NCI-H2171 (cell line): ENCODE measurements around the gene LSM3.

Experiments
- DNase-seq: peaks from one replicate; lab custom pipeline; 2025; lab: John Stamatoyannopoulos, UW

LSM3 gene

GRCh38 chr3:14178247-14179113 is at the start of gene LSM3, which contains the start of gene XPC:
Gene LSM3, plus strand, starts transcription at chr3:14178817. Its CDS starts 44 bp downstream, at chr3:14178861.
Gene XPC, minus strand, starts transcription at chr3:14178601. Its CDS starts 33 bp downstream, at chr3:14178568.
- peak; percentile 88 for DNase-seq

- DNase-seq, result no peak
Measured at GRCh38 chr3:14129296-14129695, 49.3 kb upstream of the LSM3 start.

GRCh38 chr3:14130230-14130629 is 48.4 kb upstream of the LSM3 start:
- DNase-seq, result no peak

GRCh38 chr3:14130707-14131106 is 47.9 kb upstream of the LSM3 start:
- no peak for DNase-seq

GRCh38 chr3:14131134-14131533 is 47.5 kb upstream of the LSM3 start:
- no peak for DNase-seq

- no peak for DNase-seq
Measured at GRCh38 chr3:14132120-14132519, 46.5 kb upstream of the LSM3 start.

GRCh38 chr3:14132689-14133088 is 45.9 kb upstream of the LSM3 start:
- DNase-seq, result no peak

GRCh38 chr3:14133188-14133800 is 45.3 kb upstream of the LSM3 start:
- no peak for DNase-seq

GRCh38 chr3:14133876-14134275 is 44.7 kb upstream of the LSM3 start:
- DNase-seq, result no peak

GRCh38 chr3:14134291-14134690 is 44.3 kb upstream of the LSM3 start:
- no peak for DNase-seq

- no peak for DNase-seq
Measured at GRCh38 chr3:14135581-14135980, 43.0 kb upstream of the LSM3 start.

- DNase-seq, result no peak
Measured at GRCh38 chr3:14137004-14137403, 41.6 kb upstream of the LSM3 start.

- no peak for DNase-seq
Measured at GRCh38 chr3:14137445-14137844, 41.2 kb upstream of the LSM3 start.

- no peak for DNase-seq
Measured at GRCh38 chr3:14138109-14138877, 40.3 kb upstream of the LSM3 start.

GRCh38 chr3:14138878-14139655 is 39.5 kb upstream of the LSM3 start:
- DNase-seq, result no peak

GRCh38 chr3:14139771-14140170 is 38.8 kb upstream of the LSM3 start:
- no peak for DNase-seq

GRCh38 chr3:14140668-14141067 is 37.9 kb upstream of the LSM3 start:
- no peak for DNase-seq

GRCh38 chr3:14141144-14141543 is 37.5 kb upstream of the LSM3 start:
- DNase-seq, result no peak

- no peak for DNase-seq
Measured at GRCh38 chr3:14141602-14142341, 36.8 kb upstream of the LSM3 start.

- no peak for DNase-seq
Measured at GRCh38 chr3:14142567-14143270, 35.9 kb upstream of the LSM3 start.
